H1 (cell line): ENCODE data around the gene CPLANE1. TPM values are rescaled to one million over a fixed set of nuclear protein-coding genes. Genes with fewer than 3 reads are reported as not detected.

Source experiments
- CTCF ChIA-PET: fragments of 300-600 bp; sonication (Branson Sonifier 250); formaldehyde crosslinking; loops from one replicate; lab custom pipeline; 2021; ENCODE audit not compliant: partially characterized antibody; lab: Charles Lee
- POLR2A ChIA-PET: fragments of 300-600 bp; sonication (Branson Sonifier 250); formaldehyde crosslinking; loops from one replicate; lab custom pipeline; 2021; ENCODE audit warnings: inconsistent platforms; ENCODE audit not compliant: partially characterized antibody; lab: Charles Lee
- DNase-seq, 2 experiments: peaks; one replicate each; pipeline versions ENCODE4 v3.0.0 to v3.0.0-alpha.2; 2010 to 2022; ENCODE audit warnings: low spot score in 2 of 2, low read depth in 1 of 2, mixed read lengths in 1 of 2
- FAIRE-seq: peaks from 2 replicates; lab custom pipeline; 2011; peaks lifted over from hg19 to GRCh38; lab: Jason Lieb, UNC
- H2AFZ ChIP-seq: 2 replicates; pipeline ENCODE4 v1.8.1; 2012; ENCODE audit warnings: low read length, inconsistent platforms
- H2AK5ac ChIP-seq: 2 replicates; pipeline ENCODE4 v1.6.1; 2013; ENCODE audit warnings: low read depth, low read length
- H2BK120ac ChIP-seq: replicated peaks from 2 replicates; pipeline ENCODE3; 2013; ENCODE audit warnings: low read depth, low read length, inconsistent platforms
- H2BK12ac ChIP-seq: 2 replicates; pipeline ENCODE4 v1.6.1; 2013; ENCODE audit warnings: low read depth, low read length
- H2BK15ac ChIP-seq: 2 replicates; pipeline ENCODE4 v1.6.1; 2013; ENCODE audit warnings: low read length
- H2BK20ac ChIP-seq: 2 replicates; pipeline ENCODE4 v1.6.1; 2013; ENCODE audit warnings: low read length
- H2BK5ac ChIP-seq: 2 replicates; pipeline ENCODE4 v1.6.1; 2013; ENCODE audit warnings: low read depth, low read length
- H3K14ac ChIP-seq: 2 replicates; pipeline ENCODE4 v1.6.1; 2013; ENCODE audit warnings: inconsistent platforms; ENCODE audit not compliant: insufficient read length
- H3K18ac ChIP-seq: 2 replicates; pipeline ENCODE4 v1.6.1; 2013; ENCODE audit warnings: low read length; ENCODE audit errors: extremely low read depth
- H3K23ac ChIP-seq: 2 replicates; pipeline ENCODE4 v1.6.1; 2013; ENCODE audit warnings: inconsistent platforms; ENCODE audit not compliant: insufficient read length
- H3K23me2 ChIP-seq: 2 replicates; pipeline ENCODE4 v1.6.1; 2013; ENCODE audit warnings: low read depth, low read length
- H3K27ac ChIP-seq: 2 replicates; pipeline ENCODE4 v1.6.1; 2011; ENCODE audit warnings: low read depth, low read length, inconsistent platforms
- H3K27me3 ChIP-seq, 4 experiments: replicated peaks in 1 of 4; 1 replicate in 1 of 4; 2 replicates in 3 of 4; pipeline versions ENCODE4 v1.6.1 to v1.8.1; 2011 to 2013; ENCODE audit warnings: low read length in 3 of 4, mild to moderate bottlenecking in 3 of 4, inconsistent platforms in 2 of 4, mixed read lengths in 2 of 4, moderate library complexity in 1 of 4; ENCODE audit not compliant: control insufficient read depth in 3 of 4, insufficient read depth in 3 of 4; ENCODE audit errors: extremely low read depth in 1 of 4
- H3K36me3 ChIP-seq, 4 experiments: 2 replicates each; pipeline versions ENCODE4 v1.6.1 to v1.8.1; 2011 to 2013; ENCODE audit warnings: mild to moderate bottlenecking in 4 of 4, low read length in 3 of 4, moderate library complexity in 2 of 4, control low read depth in 1 of 4, inconsistent platforms in 1 of 4; ENCODE audit not compliant: insufficient read depth in 4 of 4, control insufficient read depth in 2 of 4
- H3K4ac ChIP-seq: replicated peaks from 2 replicates; pipeline ENCODE3; 2013; ENCODE audit warnings: low read length, low read depth, mixed read lengths, inconsistent platforms; ENCODE audit not compliant: insufficient read length
- H3K4me1 ChIP-seq, 4 experiments: replicated peaks in 1 of 4; 1 replicate in 1 of 4; 2 replicates in 3 of 4; pipeline versions ENCODE4 v1.6.1 to v1.8.1; 2011 to 2013; ENCODE audit warnings: low read length in 3 of 4, inconsistent platforms in 2 of 4, mixed read lengths in 1 of 4; ENCODE audit not compliant: insufficient read depth in 4 of 4, control insufficient read depth in 3 of 4
- H3K4me2 ChIP-seq, 2 experiments: 2 replicates each; pipeline versions ENCODE4 v1.6.1 to v1.8.1; 2011 to 2013; ENCODE audit warnings: low read depth in 2 of 2, low read length in 2 of 2, control low read depth in 1 of 2, inconsistent platforms in 1 of 2, mild to moderate bottlenecking in 1 of 2; ENCODE audit not compliant: insufficient read depth in 1 of 2
- H3K4me3 ChIP-seq, 4 experiments: fragments of 200-600, 300-600 bp in 1 of 4; sonication (generic), shearing (Covaris generic), sonication (Bioruptor Twin) in 1 of 4; 2 replicates each; pipeline versions ENCODE4 v1.5.1 to v1.8.1; 2011 to 2016; ENCODE audit warnings: low read length in 4 of 4, low read depth in 3 of 4, control low read depth in 2 of 4, inconsistent platforms in 2 of 4, mild to moderate bottlenecking in 2 of 4, mixed read lengths in 1 of 4, moderate library complexity in 1 of 4; ENCODE audit not compliant: insufficient read depth in 2 of 4; ENCODE audit errors: extremely low read depth in 1 of 4
- H3K56ac ChIP-seq: replicated peaks from 2 replicates; pipeline ENCODE3; 2013; ENCODE audit warnings: low read depth, mild to moderate bottlenecking, mixed read lengths, low read length, inconsistent platforms; ENCODE audit not compliant: insufficient read length
- H3K79me1 ChIP-seq: 2 replicates; pipeline ENCODE4 v1.6.1; 2013; ENCODE audit warnings: low read depth, low read length, control low read depth
- H3K79me2 ChIP-seq, 2 experiments: 2 replicates each; pipeline versions ENCODE4 v1.6.1 to v1.8.1; 2012 to 2013; ENCODE audit warnings: low read length in 2 of 2, mild to moderate bottlenecking in 2 of 2, inconsistent platforms in 1 of 2; ENCODE audit not compliant: insufficient read depth in 2 of 2, control insufficient read depth in 1 of 2
- H3K9ac ChIP-seq, 4 experiments: replicated peaks in 1 of 4; 1 replicate in 1 of 4; 2 replicates in 3 of 4; pipeline versions ENCODE4 v1.6.1 to v1.8.1; 2011 to 2013; ENCODE audit warnings: low read depth in 3 of 4, low read length in 3 of 4, control low read depth in 2 of 4, mild to moderate bottlenecking in 2 of 4, moderate library complexity in 2 of 4, inconsistent platforms in 1 of 4; ENCODE audit errors: extremely low read depth in 1 of 4
- H3K9me3 ChIP-seq, 2 experiments: 2 replicates each; pipeline versions ENCODE4 v1.6.1 to v1.8.1; 2012 to 2013; ENCODE audit warnings: mild to moderate bottlenecking in 2 of 2, moderate library complexity in 2 of 2, control low read depth in 1 of 2, inconsistent platforms in 1 of 2, low read depth in 1 of 2, low read length in 1 of 2, mixed read lengths in 1 of 2; ENCODE audit not compliant: insufficient read depth in 2 of 2
- H4K20me1 ChIP-seq, 2 experiments: replicated peaks in 1 of 2; 2 replicates each; pipeline versions ENCODE3 to v1.8.1; 2011 to 2013; ENCODE audit warnings: inconsistent platforms in 2 of 2, low read length in 2 of 2, mild to moderate bottlenecking in 1 of 2; ENCODE audit not compliant: insufficient read depth in 2 of 2, control insufficient read depth in 1 of 2
- H4K5ac ChIP-seq: 2 replicates; pipeline ENCODE4 v1.6.1; 2013; ENCODE audit warnings: low read length, low read depth, mixed read lengths, inconsistent platforms; ENCODE audit not compliant: insufficient read length
- H4K8ac ChIP-seq: 2 replicates; pipeline ENCODE4 v1.8.0; 2013; ENCODE audit warnings: mild to moderate bottlenecking, moderate library complexity, low read length, inconsistent platforms; ENCODE audit not compliant: insufficient read depth; ENCODE audit errors: extremely low read depth
- H4K91ac ChIP-seq: replicated peaks from 2 replicates; pipeline ENCODE3; 2013; ENCODE audit warnings: low read length, mixed read lengths, inconsistent platforms; ENCODE audit not compliant: insufficient read length
- ASH2L ChIP-seq: fragments of 200-600, 300-600 bp; sonication (generic); IDR thresholded peaks from one replicate; pipeline ENCODE4 v1.7.1; 2017; ENCODE audit warnings: low read length
- BCL11A ChIP-seq, 2 experiments: IDR thresholded peaks; one replicate each; pipeline ENCODE4 v1.6.1; 2011; ENCODE audit warnings: low read depth in 2 of 2, low read length in 2 of 2, mild to moderate bottlenecking in 2 of 2
- CBX8 ChIP-seq: fragments of 300-800, 300-1000 bp; sonication (generic); IDR thresholded peaks from 2 replicates; pipeline ENCODE4 v1.7.1; 2016; ENCODE audit warnings: low read depth, low read length, borderline replicate concordance
- EGR1 ChIP-seq: IDR thresholded peaks from 2 replicates; pipeline ENCODE4 v1.6.1; 2011; ENCODE audit warnings: low read depth, low read length, borderline replicate concordance
- KDM1A ChIP-seq: fragments of 200-600, 300-600 bp; sonication (generic); IDR thresholded peaks from 2 replicates; pipeline ENCODE4 v1.7.1; 2016; ENCODE audit warnings: mild to moderate bottlenecking, low read length, borderline replicate concordance
- MAFK ChIP-seq: IDR thresholded peaks from 2 replicates; pipeline ENCODE4 v1.6.1; 2012; ENCODE audit warnings: low read depth, mild to moderate bottlenecking, improper control_type of control experiment, low read length
- POLR2AphosphoS5 ChIP-seq: IDR thresholded peaks from 2 replicates; pipeline ENCODE4 v1.6.1; 2011; ENCODE audit warnings: low read depth, low read length
- POU5F1 ChIP-seq: IDR thresholded peaks from 2 replicates; pipeline ENCODE4 v1.6.1; 2011; ENCODE audit warnings: low read depth, mild to moderate bottlenecking, low read length, moderate library complexity
- RNF2 ChIP-seq: fragments of 200-900, 300-1000 bp; sonication (generic); IDR thresholded peaks from 2 replicates; pipeline ENCODE4 v1.7.1; 2016; ENCODE audit warnings: borderline replicate concordance, low read depth, mild to moderate bottlenecking, antibody characterized with exemption, low read length; ENCODE audit not compliant: poor library complexity, severe bottlenecking; ENCODE audit errors: missing control alignments
- SP1 ChIP-seq: IDR thresholded peaks from 2 replicates; pipeline ENCODE4 v1.6.1; 2011; ENCODE audit warnings: low read depth, low read length
- TBP ChIP-seq: IDR thresholded peaks from 2 replicates; pipeline ENCODE4 v1.6.1; 2011; ENCODE audit warnings: low read depth, low read length, improper control_type of control experiment
- TCF12 ChIP-seq: IDR thresholded peaks from 2 replicates; pipeline ENCODE4 v1.6.1; 2011; ENCODE audit warnings: low read depth, mild to moderate bottlenecking, low read length
- ZNF274 ChIP-seq: IDR thresholded peaks from 2 replicates; pipeline ENCODE4 v1.7.0; 2012; ENCODE audit warnings: low read length, borderline replicate concordance; ENCODE audit errors: extremely low read depth
- WGBS, 2 experiments: shearing (Covaris generic) in 1 of 2; methylation state at CpG; one replicate each; pipeline versions ENCODE4 v1.1.6 to v1.1.7; 2013 to 2015; ENCODE audit warnings: low lambda C conversion rate in 2 of 2, mixed read lengths in 2 of 2, inconsistent platforms in 1 of 2, low coverage in 1 of 2, missing lambda C conversion rate in 1 of 2; ENCODE audit not compliant: insufficient replicate concordance in 2 of 2, insufficient coverage in 1 of 2, insufficient read length in 1 of 2; ENCODE audit errors: extremely low coverage in 1 of 2, missing lambda C conversion rate in 1 of 2; 5-methylcytosine and 5-hydroxymethylcytosine counted together
- polyA plus RNA-seq, 7 experiments: library from polyadenylated mRNA; depleted of rRNA in 3 of 7; stranded (reverse) in 5 of 7; unstranded in 2 of 7; fragments of >200 nt in 5 of 7; fragments of 200-250 nt in 2 of 7; gene quantifications; 1 replicate in 5 of 7; 2 replicates in 1 of 7; 4 replicates in 1 of 7; pipeline versions ENCODE4 v1.2.1 to v1.2.3, GENCODE V29; 2011 to 2013; ENCODE audit warnings: missing spikeins in 2 of 7, mixed read lengths in 2 of 7
- total RNA-seq: library from RNA; stranded (reverse); fragmentation: NEBNext Ultra II Directional; extraction: Animal tissue kit (Norgen Biotek cat#: 25700); gene quantifications from 2 replicates; pipeline ENCODE4 v1.2.1, GENCODE V29; 2021

The CPLANE1 gene
- total and polyA plus RNA-seq, 2 of the 8 experiments (the other 6 are each of a cell fraction or from before 2014, with no cell fraction given) = 2.2 to 8.8 TPM

DNA sequence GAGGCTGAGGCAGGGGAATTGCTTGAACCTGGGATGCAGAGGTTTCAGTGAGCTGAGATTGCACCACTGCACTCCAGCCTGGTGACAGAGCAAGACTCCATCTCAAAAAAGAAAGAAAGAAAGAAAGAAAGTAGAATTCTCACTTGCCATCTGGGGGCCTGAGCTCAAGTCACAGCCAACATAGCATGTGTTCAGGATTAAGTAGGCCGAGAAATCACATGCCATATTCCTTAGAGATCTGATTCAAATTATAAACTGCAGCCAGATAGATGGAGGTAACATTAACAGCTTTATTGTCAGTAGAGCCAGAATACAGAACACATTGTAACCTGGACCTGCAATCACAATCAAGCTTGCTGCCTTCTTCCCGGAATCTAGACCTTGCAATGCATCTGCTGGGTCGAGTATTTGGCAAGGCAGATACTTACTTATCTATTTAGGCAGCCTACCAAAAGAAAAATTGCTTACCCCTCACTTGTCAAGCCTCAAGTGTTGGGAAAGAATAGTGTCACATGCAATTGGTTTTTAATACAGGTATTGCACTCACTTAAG is 173.7 kb downstream of the CPLANE1 start:
- Histone ChIP-seq H4K20me1 (peaks cover 0 to 1% of the 10 kb centered on the region in 2 experiments), H3K27ac (no peak overlapping the region), H2BK15ac (no peak overlapping the region), H4K91ac (no peak overlapping the region), H3K4me3 (no peak overlapping the region), H3K23ac (no peak overlapping the region), H2BK5ac (no peak overlapping the region), H4K5ac (no peak overlapping the region), H3K27me3 (no peaks in the 10 kb centered on the region), H3K4me1 (no peaks in the 10 kb centered on the region), H2BK12ac (no peak overlapping the region), H3K18ac (no peak overlapping the region), H4K8ac (no peak overlapping the region), H2BK120ac (no peak overlapping the region), H3K79me2 (no peaks in the 10 kb centered on the region), H2AK5ac (no peak overlapping the region), H3K9me3 (no peaks in the 10 kb centered on the region), H2AFZ (no peak overlapping the region), H3K14ac (no peak overlapping the region), H3K4ac (no peak overlapping the region), H3K4me2 (no peak overlapping the region), H3K23me2 (no peaks in the 10 kb centered on the region), H2BK20ac (no peak overlapping the region), H3K56ac (no peak overlapping the region), H3K79me1 (no peaks in the 10 kb centered on the region), H3K9ac (no peak overlapping the region), H3K36me3 (no peaks in the 10 kb centered on the region)
- FAIRE-seq (no peak), DNase-seq (no peak)
- CTCF ChIA-PET = interaction anchor here (0.6 to 0.8 kb wide), 2 partner anchors 268 to 1693 kb away, joined by 3 read pairs; no protein-coding TSS in a partner anchor
- whole genome bisulfite sequencing, 2 experiments = 84% methylated on average over 3 of the region's 3 CpGs; no CpG with 5 or more reads in 1 of the 2 experiments
- POLR2A ChIA-PET = no interaction called here
- TF ChIP-seq POLR2AphosphoS5 = no peak
- no peak for TF ChIP-seq TBP
- no peak for TF ChIP-seq RNF2
- TF ChIP-seq EGR1 = no peak
- no peak for TF ChIP-seq ZNF274
- TF ChIP-seq SP1 = no peak
- no peak for TF ChIP-seq ASH2L
- TF ChIP-seq MAFK = no peak
- no peak for TF ChIP-seq POU5F1
- TF ChIP-seq KDM1A = no peak
- TF ChIP-seq TCF12 = no peak
- no peak for TF ChIP-seq CBX8
- no peak for TF ChIP-seq BCL11A (IDR thresholded peaks at IDR 0.05; ENCODE audit: low read depth in 2 of 2, low read length in 2 of 2)
